ENCODE measurements around the gene ASCL5. TPM values are rescaled to one million over a fixed set of nuclear protein-coding genes. Genes with fewer than 3 reads are reported as not detected.

The ASCL5 gene
- total RNA-seq, 1 experiment from 2014 or later: 0.15 TPM

GRCh38 chr1:201123866-201124265, 3.1 kb downstream of the ASCL5 start:
- Histone ChIP-seq H3K79me2 (ENCODE audit: insufficient read depth, low read length) (no peaks in the 10 kb centered on the region), H2AFZ (ENCODE audit: low read length) (no peak overlapping the region), H3K23ac (ENCODE audit: insufficient read length, low read depth, low read length) (no peak overlapping the region), H2BK120ac (ENCODE audit: low read depth, low read length, poor library complexity, severe bottlenecking) (no peak overlapping the region), H2BK15ac (ENCODE audit: low read depth, low read length) (no peak overlapping the region), H3K9me3 (ENCODE audit: control insufficient read depth, low read depth, low read length) (no peaks in the 10 kb centered on the region), H3K79me1 (ENCODE audit: insufficient read depth, low read depth, low read length, poor library complexity, severe bottlenecking) (no peaks in the 10 kb centered on the region), H3K23me2 (ENCODE audit: insufficient read length, low read depth, low read length, poor library complexity, severe bottlenecking) (no peaks in the 10 kb centered on the region), H2BK5ac (ENCODE audit: insufficient read length, low read length) (no peak overlapping the region), H3K4me2 (ENCODE audit: insufficient read depth, insufficient read length, low read length) (no peak overlapping the region), H2BK20ac (ENCODE audit: low read depth, low read length, poor library complexity, severe bottlenecking) (no peak overlapping the region), H3K56ac (ENCODE audit: insufficient read length, low read depth, low read length) (no peak overlapping the region), H3K27ac (ENCODE audit: insufficient read length, low read depth, low read length) (no peak overlapping the region), H4K5ac (ENCODE audit: insufficient read length, low read depth, low read length) (no peak overlapping the region), H3K14ac (ENCODE audit: insufficient read depth, low read length) (no peak overlapping the region), H3K18ac (ENCODE audit: insufficient read length, low read depth, low read length) (no peak overlapping the region), H4K8ac (replicated peaks; ENCODE audit: insufficient read length, low read depth, low read length) (no peak overlapping the region), H2BK12ac (ENCODE audit: insufficient read length, low read depth, low read length) (no peak overlapping the region), H4K20me1 (ENCODE audit: control insufficient read depth, insufficient read depth, insufficient read length) (peaks cover 2% of the 10 kb centered on the region), H3T11ph (ENCODE audit: low read length) (no peak overlapping the region), H3K4me1 (ENCODE audit: insufficient read depth, low read length) (no peaks in the 10 kb centered on the region), H4K91ac (ENCODE audit: insufficient read length, low read depth, low read length) (no peak overlapping the region), H3K4ac (ENCODE audit: low read depth, low read length) (no peak overlapping the region), H3K9ac (ENCODE audit: extremely low read depth, insufficient read length, low read length) (no peak overlapping the region), H2AK5ac (ENCODE audit: insufficient read length, low read length) (no peak overlapping the region), H3K27me3 (ENCODE audit: insufficient read depth, low read length) (no peaks in the 10 kb centered on the region)
- H3K27me3 Mint-ChIP-seq (ENCODE audit: low read depth): peaks cover 33% of the 10 kb centered on the region
- H3K4me1 Mint-ChIP-seq: peaks cover 13 to 24% of the 10 kb centered on the region in 2 experiments
- WGBS (ENCODE audit: extremely low coverage, insufficient read length, low lambda C conversion rate): no CpG with 5 or more reads among the region's 1 CpG
- no peak overlapping the region for H3K4me3 Mint-ChIP-seq
- no peak overlapping the region for H3K27ac Mint-ChIP-seq
- no peaks in the 10 kb centered on the region for H3K36me3 Mint-ChIP-seq (ENCODE audit: insufficient read depth in 1 of 3, low read depth in 3 of 3)
- DNase-seq: no peak
- H3K9me3 Mint-ChIP-seq: no peaks in the 10 kb centered on the region
- no peak for TF ChIP-seq CTCF (conservative IDR thresholded peaks at IDR 0.05)
